Suprapubic skin (tissue), 4 donors: ENCODE data around the gene MRPL23.

ENCODE experiments used
- POLR2A ChIP-seq, 2 donors: fragments of 450-650 bp; IDR thresholded peaks; one replicate each; pipeline ENCODE4 v1.6.1; 2017; ENCODE audit warnings: antibody characterized with exemption in 2 of 2, mild to moderate bottlenecking in 2 of 2, moderate library complexity in 2 of 2
- POLR2AphosphoS5 ChIP-seq, 3 donors: sonication (generic); formaldehyde crosslinking; IDR thresholded peaks; one replicate each; pipeline ENCODE4 v1.6.1; 2017; ENCODE audit warnings: antibody characterized with exemption in 3 of 3
- TF ChIP-seq, protein P1 (sequence below), 2 donors: fragments of 200-600 bp in 1 of 2; fragments of 450-650 bp in 1 of 2; sonication (generic) in 1 of 2; IDR thresholded peaks; one replicate each; pipeline ENCODE4 v1.5.1; 2016 to 2019; ENCODE audit warnings: antibody characterized with exemption in 2 of 2, mild to moderate bottlenecking in 1 of 2, moderate library complexity in 1 of 2

- TF ChIP-seq, protein P1, sequence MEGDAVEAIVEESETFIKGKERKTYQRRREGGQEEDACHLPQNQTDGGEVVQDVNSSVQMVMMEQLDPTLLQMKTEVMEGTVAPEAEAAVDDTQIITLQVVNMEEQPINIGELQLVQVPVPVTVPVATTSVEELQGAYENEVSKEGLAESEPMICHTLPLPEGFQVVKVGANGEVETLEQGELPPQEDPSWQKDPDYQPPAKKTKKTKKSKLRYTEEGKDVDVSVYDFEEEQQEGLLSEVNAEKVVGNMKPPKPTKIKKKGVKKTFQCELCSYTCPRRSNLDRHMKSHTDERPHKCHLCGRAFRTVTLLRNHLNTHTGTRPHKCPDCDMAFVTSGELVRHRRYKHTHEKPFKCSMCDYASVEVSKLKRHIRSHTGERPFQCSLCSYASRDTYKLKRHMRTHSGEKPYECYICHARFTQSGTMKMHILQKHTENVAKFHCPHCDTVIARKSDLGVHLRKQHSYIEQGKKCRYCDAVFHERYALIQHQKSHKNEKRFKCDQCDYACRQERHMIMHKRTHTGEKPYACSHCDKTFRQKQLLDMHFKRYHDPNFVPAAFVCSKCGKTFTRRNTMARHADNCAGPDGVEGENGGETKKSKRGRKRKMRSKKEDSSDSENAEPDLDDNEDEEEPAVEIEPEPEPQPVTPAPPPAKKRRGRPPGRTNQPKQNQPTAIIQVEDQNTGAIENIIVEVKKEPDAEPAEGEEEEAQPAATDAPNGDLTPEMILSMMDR (IDR thresholded peaks at IDR 0.05), result no peak
- TF ChIP-seq POLR2AphosphoS5 (IDR thresholded peaks at IDR 0.05) (no peak), POLR2A (IDR thresholded peaks at IDR 0.05) (no peak)
Measured at GRCh38 chr11:1933416-1934334, 13.5 kb upstream of the MRPL23 start.
